Activated T-cell treated with anti-CD3 and anti-CD28 coated beads, Interleukin-2, amount 50 U/mL, for 48 hours (primary cell): Measurements from ENCODE around the gene N4BP2L2.
"Not testable (repeated sequence)": the region's sequence is repeated elsewhere in the genome, so short reads cannot be mapped to it uniquely, and the experiment has no call there.

ENCODE experiments used
- DNase-seq, 2 experiments: peaks; one replicate each; pipeline ENCODE4 v3.0.0-alpha.2; 2020

The N4BP2L2 gene

DNA sequence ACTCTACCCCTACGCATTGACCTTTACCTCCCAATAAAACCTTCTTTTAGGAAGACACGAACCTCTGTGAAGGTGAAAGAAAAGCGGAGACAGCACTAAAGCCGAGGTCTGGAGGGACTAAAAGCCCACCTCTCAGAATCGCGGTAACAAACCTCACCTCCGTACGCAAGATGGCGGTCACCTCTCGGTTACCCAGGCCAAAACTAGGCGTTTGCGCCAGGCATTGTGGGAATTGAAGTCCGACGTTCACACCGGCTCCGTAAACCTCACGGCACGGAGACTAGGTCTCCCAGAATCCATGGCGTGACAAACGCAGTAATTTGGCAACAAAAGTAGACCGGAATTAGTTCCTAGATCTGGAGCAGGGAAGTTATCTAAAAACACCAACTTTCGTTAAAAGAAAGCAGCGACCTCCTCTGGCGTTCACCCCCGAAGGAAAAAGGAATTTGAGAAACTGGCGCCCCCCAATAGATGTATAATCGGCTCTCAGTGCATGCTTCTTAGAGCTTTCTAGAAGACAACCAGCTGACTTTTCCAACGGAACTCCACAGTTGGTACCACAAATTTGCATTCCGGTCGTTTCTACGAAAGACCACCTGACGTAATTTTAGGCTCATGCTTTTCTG lies at the start of gene N4BP2L2:
TSS of gene N4BP2L2 (minus strand) at position 175 of the 626 bp plus-strand sequence. CDS start 1,768 bp downstream, outside the sequence.
- peak; percentile 90 to 91 for DNase-seq

DNA sequence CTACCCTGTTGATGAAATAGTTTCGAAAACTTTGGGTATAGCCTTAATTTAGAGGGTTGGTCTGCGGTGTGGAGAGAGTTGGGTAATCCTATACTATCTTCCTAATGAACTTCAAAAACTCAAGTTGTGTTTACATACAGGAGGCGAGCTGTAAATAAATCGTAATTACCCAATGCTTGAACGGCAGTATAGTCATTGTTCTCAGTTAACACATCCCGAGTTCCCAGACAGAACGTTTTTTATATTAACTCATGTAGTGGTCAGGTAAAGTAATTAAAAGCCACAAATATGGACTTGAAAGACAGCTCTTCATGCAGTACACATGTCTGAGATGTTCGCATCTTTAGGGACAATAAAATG lies 49.2 kb upstream of the N4BP2L2 start:
- DNase-seq, result no peak

DNA sequence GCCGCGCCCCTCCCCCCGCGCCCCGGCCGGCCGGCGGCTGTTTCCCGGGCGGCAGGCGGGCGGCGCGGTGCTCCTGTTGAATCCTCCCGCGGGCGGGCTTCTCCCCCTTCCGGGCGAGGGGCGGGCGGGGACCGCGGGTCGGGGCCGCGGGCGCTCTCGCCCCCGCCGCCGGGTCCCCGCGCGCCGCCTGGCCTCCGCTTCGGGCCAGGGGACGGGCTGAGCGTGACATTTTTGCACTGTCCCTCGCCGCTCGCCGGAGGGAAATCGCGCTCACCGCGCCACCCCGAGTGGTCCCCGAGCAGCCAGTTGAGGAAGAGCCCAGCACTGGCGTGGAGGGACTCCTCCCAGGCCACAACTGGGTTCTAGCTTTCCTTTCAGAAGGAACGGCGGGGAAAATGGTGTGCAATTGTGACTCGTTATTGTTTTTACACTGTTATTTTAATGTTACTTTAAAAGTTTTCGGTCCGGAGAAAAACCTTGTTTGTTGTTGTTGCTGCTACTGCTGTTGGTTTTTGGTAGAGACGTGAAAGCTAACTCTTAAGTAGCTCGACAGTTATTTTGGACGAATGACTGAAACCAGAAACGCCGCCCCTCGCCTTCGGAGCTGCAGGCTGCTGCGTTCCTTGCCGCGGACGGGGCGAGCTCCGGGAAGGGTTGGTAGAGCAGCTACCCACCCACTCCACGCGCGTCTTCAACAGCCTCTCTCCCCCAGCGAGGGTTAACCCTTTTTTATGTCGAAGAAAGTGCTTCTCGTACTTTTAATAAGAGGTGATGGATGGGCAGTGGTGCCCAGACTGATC lies 48.6 kb upstream of the N4BP2L2 start:
- DNase-seq, result peak; percentile 64 to 71

DNA sequence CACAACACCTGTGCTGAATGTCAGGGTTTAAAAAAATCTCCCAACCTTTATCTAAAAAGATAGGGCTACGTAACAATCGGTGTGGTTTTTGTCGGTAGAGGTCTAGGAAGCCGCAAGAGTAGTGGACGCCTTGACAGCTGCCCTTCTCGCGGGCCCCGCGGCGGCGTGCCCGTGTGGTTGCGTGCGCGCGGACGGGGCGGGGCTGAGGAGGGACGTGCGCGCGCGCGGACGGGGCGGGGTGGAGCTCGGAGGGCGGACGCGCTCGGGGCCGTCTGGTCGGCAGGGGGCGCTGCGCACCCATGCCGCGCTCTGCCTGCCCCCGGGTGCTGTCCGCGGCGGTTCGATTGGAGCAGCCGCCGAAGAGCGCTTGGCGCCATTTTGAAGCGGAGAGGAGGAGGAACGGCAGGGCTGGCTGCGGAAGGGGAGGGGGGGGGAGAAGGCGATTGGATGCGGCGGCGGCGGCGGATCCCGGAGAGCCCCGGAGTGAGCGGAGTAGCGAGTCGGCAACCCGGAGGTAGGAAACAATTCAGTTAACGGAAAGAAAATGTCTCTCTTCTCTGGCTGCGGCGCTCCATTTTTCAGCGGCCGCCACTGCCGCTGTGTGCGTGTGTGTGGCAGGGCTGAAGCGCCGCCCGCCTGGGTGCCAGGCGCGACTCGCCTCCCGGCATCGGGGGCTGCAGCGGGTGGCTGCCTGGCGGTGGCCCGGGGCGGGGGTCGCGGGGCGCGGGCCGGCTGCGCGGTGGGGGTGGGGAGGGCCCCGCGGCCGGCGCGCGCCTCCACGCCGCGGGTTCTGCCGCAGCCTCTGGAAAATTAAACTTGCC lies 47.7 kb upstream of the N4BP2L2 start, which contains the start of gene PDS5B:
TSS of gene PDS5B (plus strand) at position 373 of the 821 bp plus-strand sequence. CDS start 62,321 bp downstream, outside the sequence.
- DNase-seq, result peak; percentile 92 to 96

GRCh38 chr13:32585550-32586079 lies 47.0 kb upstream of the N4BP2L2 start:
- peak; percentile 20 to 27 for DNase-seq

- no peak for DNase-seq
Observed at GRCh38 chr13:32582991-32583390, 44.4 kb upstream of the N4BP2L2 start.

- DNase-seq, result no peak
Observed at GRCh38 chr13:32582281-32582680, 43.7 kb upstream of the N4BP2L2 start.

GRCh38 chr13:32581177-32581786 lies 42.7 kb upstream of the N4BP2L2 start:
- no peak for DNase-seq

GRCh38 chr13:32577032-32577431 lies 38.4 kb upstream of the N4BP2L2 start:
- DNase-seq, result no peak

- not testable (repeated sequence) for DNase-seq
Observed at GRCh38 chr13:32575687-32576086, 37.1 kb upstream of the N4BP2L2 start.

DNA sequence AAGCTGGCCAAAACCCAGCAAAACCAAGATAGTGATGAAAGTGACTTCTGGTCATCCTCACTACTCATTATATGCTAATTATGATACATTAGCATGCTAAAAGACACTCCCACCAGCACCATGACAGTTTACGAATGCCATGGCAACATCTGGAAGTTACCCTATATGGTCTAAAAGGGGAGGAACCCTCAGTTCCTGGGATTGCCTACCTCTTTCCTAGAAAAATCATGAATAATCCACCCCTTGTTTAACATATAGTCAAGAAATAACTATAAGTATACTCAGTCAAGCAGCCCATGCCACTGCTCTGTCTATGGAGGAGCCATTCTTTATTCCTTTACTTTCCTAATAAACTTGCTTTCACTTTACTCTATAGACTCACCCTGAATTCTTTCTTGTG lies 22.2 kb upstream of the N4BP2L2 start:
- not testable (repeated sequence) for DNase-seq

DNA sequence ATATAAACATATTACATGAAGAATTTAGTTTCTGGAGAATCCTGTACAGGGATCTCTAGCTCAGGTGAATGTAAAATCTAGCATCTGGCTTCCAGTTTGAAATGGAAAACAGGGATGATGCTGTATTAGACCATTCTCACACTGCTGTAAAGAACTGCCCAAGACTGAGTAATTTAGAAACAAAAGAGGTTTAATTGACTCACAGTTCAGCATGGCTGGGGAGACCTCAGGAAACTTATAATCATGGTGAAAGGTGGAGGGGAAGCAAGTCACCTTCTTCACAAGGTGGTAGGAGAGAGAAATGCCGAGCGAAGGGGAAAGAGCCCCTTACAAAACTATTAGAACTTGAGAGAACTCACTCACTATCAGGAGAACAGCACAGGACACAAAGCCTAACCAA lies 17.0 kb upstream of the N4BP2L2 start:
- DNase-seq, result no peak

- DNase-seq, result no peak
Observed at GRCh38 chr13:32553720-32554119, 15.1 kb upstream of the N4BP2L2 start.

DNA sequence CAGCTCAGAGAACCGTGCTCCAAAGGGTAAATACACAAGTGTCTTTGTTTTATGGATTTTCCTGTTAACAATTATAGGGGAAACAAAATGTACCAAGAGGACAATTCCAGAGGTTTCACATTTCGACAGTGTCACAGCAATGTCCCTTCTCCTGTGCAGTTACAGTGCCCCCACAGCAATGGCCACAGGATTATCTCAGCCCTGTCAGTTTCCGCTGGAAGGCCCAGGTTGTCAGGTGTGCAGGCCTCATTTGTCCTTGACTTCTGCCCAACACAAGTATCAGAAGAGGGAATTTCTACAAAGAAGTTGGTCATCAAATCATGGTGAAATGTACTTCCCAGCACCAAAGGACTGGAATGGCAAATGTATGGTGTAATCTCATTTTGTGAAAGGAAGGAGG lies 11.2 kb upstream of the N4BP2L2 start:
- no peak for DNase-seq

DNA sequence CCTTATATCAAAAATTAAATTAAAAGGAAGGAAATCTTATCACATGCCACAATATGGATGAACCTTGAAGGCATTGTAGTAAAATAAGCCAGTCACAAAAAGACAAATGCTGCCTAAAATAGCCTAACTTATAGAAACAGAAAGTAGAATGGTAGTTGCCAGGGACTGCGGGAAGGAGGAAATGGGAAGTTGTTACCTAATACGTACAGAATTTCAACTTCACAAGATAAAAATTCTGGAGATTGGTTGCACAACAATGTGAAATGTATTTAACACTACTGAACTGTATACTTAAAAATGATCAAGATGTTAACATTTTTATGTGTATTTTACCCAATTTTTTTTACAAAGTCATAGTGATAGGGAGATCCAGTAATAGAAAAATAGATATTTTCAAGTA lies 10.2 kb upstream of the N4BP2L2 start:
- DNase-seq, result no peak

DNA sequence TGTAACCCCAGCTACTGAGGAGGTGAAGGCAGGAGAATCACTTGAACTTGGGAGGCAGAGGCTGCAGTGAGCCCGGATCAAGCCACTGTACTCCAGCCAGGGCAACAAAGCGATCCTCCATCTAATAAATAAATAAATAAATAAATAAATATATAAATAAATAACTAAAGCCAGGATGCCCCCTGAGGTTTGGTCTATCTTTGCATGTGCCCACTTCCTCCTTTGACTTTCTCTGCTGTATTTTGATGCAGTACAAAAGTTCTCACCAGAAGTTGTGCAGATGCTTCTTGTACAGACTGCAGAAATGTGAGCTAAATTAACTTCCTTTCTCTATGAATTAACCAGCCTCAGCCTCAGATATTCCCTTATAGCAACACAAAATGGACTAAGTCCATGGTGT lies 6.5 kb upstream of the N4BP2L2 start:
- no peak for DNase-seq

GRCh38 chr13:32542221-32542620 lies 3.6 kb upstream of the N4BP2L2 start:
- no peak for DNase-seq

DNA sequence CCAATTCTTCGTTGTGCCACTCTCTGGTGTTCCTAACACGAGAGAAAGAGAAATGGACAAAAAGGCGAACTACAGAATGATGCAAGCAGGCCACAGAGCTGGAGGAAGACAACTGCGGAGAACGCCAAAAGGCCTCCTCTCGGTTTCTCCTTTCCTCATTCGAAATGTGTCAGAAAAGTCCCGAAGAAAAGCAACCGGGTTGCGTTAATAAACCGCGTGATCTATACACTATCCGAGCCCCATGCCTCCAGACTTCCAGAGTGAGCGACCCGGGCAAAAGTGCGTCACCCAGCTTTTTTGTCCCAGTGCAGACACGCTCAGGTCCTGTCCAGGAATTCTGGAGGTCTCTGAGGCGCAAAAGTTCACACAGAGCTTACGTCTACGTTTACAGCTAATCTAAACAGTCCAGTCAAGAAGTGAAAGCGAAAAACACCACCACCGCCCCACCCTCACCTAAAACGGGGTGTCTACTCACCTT lies 413 bp downstream of the N4BP2L2 start:
- no peak for DNase-seq

- peak; percentile 66 to 67 for DNase-seq
Observed at GRCh38 chr13:32537580-32538142, 934 bp downstream of the N4BP2L2 start.

DNA sequence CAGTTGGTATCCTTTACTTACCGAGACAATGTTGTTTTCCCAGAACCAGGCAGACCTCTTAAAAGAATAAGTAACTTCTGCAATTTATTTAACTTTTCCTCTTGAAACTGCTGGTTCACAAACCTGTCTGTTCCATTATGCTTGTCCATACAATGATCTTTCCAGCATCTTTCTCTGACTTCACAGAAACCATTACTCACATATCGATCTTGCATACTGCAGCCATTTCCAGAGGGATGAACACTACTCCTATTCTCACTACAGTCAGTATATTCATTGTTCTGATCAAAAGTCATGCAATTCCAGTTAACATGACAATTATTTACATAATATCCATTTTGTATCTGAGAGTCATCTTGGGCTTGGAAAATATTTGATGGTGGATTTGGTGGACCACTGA lies 2.8 kb downstream of the N4BP2L2 start:
- DNase-seq, result no peak

GRCh38 chr13:32535115-32535514 lies 3.5 kb downstream of the N4BP2L2 start:
- DNase-seq, result no peak

DNA sequence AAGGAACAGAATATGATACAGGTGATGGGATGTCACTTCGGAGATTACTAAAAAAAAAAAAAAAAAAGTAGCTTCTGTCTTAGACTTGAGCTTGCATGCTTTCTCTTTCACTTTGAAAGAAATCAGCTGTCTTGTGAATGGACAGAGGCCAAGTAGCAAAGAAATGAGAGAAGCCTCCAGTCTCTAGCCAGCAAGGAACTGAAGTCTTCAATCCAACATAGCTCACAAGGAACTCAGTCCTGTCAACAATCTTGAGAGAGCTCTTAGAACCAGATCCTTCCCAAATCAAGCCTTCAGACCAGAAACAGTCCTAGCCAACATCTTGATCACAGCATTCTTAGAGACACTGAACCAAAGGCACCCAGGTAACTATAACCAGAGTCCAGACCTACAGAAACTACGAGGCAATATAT lies 7.7 kb downstream of the N4BP2L2 start:
- no peak for DNase-seq
